HepG2 (cell line): ENCODE results near the gene VPREB3. TPM values are rescaled to one million over a fixed set of nuclear protein-coding genes. Genes with fewer than 3 reads are reported as not detected.
A peak's percentile ranks its signal among the peaks of the same experiment; 100 is the strongest.

Experiments used
- AGO2 ChIP-seq: fragments of 200-400 bp; formaldehyde crosslinking; optimal IDR thresholded peaks from 2 replicates; pipeline ENCODE3; 2017; ENCODE audit warnings: mild to moderate bottlenecking, low read depth, low read length, moderate library complexity
- EHMT2 ChIP-seq: fragments of 200-600 bp; sonication (generic); IDR thresholded peaks from 2 replicates; pipeline ENCODE4 v1.7.0; 2017; ENCODE audit warnings: antibody characterized with exemption, low read depth, low read length, borderline replicate concordance
- GATA4 ChIP-seq: sonication (generic); IDR thresholded peaks from 2 replicates; pipeline ENCODE4 v1.6.1; 2016; ENCODE audit warnings: antibody characterized with exemption, low read depth, borderline replicate concordance
- HOXD1 ChIP-seq: sonication (generic); formaldehyde crosslinking; IDR thresholded peaks from 2 replicates; pipeline ENCODE4 v1.5.0; 2020; ENCODE audit warnings: missing genetic modification reagents
- MXD4 ChIP-seq: IDR thresholded peaks from 2 replicates; pipeline ENCODE4 v1.6.1; 2016; ENCODE audit warnings: mild to moderate bottlenecking, missing biosample characterization, missing genetic modification reagents
- NFKBIZ ChIP-seq: IDR thresholded peaks from 2 replicates; pipeline ENCODE4 v1.6.1; 2018; ENCODE audit warnings: missing genetic modification reagents, missing compliant biosample characterization
- ZNF432 ChIP-seq: sonication (generic); formaldehyde crosslinking; IDR thresholded peaks from 2 replicates; pipeline ENCODE4 v1.5.0; 2020; ENCODE audit warnings: missing genetic modification reagents, mild to moderate bottlenecking, borderline replicate concordance
- ZNF552 ChIP-seq: sonication (generic); formaldehyde crosslinking; IDR thresholded peaks from 2 replicates; pipeline ENCODE4 v1.9.0; 2022; ENCODE audit warnings: missing genetic modification reagents, mild to moderate bottlenecking, borderline replicate concordance
- ZNF616 ChIP-seq: sonication (generic); formaldehyde crosslinking; IDR thresholded peaks from 2 replicates; pipeline ENCODE4 v1.5.0; 2020; ENCODE audit warnings: low read depth, mild to moderate bottlenecking, missing genetic modification reagents
- ZNF878 ChIP-seq: sonication (generic); formaldehyde crosslinking; IDR thresholded peaks from 2 replicates; pipeline ENCODE4 v1.8.1; 2023; ENCODE audit warnings: mild to moderate bottlenecking, missing genetic modification reagents, moderate library complexity
- ZSCAN22 ChIP-seq: sonication (generic); formaldehyde crosslinking; IDR thresholded peaks from 2 replicates; pipeline ENCODE4 v1.4.0; 2020; ENCODE audit warnings: mild to moderate bottlenecking, missing genetic modification reagents
- polyA plus RNA-seq, 8 experiments: library from polyadenylated mRNA; depleted of rRNA in 3 of 8; stranded (reverse) in 7 of 8; unstranded in 1 of 8; fragments of >200 nt; fragmentation: Illumina TruSeq in 4 of 8; extraction: Trizol in 4 of 8; gene quantifications; 2 replicates each; pipeline versions ENCODE4 v1.2.1 to v1.2.3, GENCODE V29; 2011 to 2016; ENCODE audit warnings: low read depth in 4 of 8, missing spikeins in 1 of 8, mixed read lengths in 1 of 8; ENCODE audit not compliant: insufficient read depth in 1 of 8
- total RNA-seq, 5 experiments: library from RNA; depleted of rRNA; stranded (reverse); fragments of >200 nt; fragmentation: Illumina TruSeq; extraction: Trizol; gene quantifications; 2 replicates each; pipeline ENCODE4 v1.2.3, GENCODE V29; 2016; ENCODE audit warnings: low read depth in 1 of 5
- TF ChIP-seq, protein P1 (sequence below): sonication (generic); formaldehyde crosslinking; IDR thresholded peaks from 2 replicates; pipeline ENCODE4 v1.4.0; 2020; ENCODE audit warnings: missing genetic modification reagents
- TF ChIP-seq, protein P2 (sequence below): sonication (generic); formaldehyde crosslinking; IDR thresholded peaks from 2 replicates; pipeline ENCODE4 v1.4.0; 2020; ENCODE audit warnings: missing genetic modification reagents
- TF ChIP-seq, protein P3 (sequence below): sonication (generic); formaldehyde crosslinking; IDR thresholded peaks from 2 replicates; pipeline ENCODE4 v1.4.0; 2020; ENCODE audit warnings: missing genetic modification reagents, mild to moderate bottlenecking, borderline replicate concordance
- TF ChIP-seq, protein P4 (sequence below), 2 experiments: fragments of 450-650 bp in 1 of 2; sonication (generic) in 1 of 2; formaldehyde crosslinking; IDR thresholded peaks; 2 replicates each; pipeline versions ENCODE4 v1.5.0 to v1.8.0; 2020 to 2022; ENCODE audit warnings: mild to moderate bottlenecking in 1 of 2, missing genetic modification reagents in 1 of 2

VPREB3 gene
- total and polyA plus RNA-seq, 2 of the 13 experiments (the other 11 are each of a cell fraction or from before 2014, with no cell fraction given) = 0.22 TPM; not detected in 1

DNA sequence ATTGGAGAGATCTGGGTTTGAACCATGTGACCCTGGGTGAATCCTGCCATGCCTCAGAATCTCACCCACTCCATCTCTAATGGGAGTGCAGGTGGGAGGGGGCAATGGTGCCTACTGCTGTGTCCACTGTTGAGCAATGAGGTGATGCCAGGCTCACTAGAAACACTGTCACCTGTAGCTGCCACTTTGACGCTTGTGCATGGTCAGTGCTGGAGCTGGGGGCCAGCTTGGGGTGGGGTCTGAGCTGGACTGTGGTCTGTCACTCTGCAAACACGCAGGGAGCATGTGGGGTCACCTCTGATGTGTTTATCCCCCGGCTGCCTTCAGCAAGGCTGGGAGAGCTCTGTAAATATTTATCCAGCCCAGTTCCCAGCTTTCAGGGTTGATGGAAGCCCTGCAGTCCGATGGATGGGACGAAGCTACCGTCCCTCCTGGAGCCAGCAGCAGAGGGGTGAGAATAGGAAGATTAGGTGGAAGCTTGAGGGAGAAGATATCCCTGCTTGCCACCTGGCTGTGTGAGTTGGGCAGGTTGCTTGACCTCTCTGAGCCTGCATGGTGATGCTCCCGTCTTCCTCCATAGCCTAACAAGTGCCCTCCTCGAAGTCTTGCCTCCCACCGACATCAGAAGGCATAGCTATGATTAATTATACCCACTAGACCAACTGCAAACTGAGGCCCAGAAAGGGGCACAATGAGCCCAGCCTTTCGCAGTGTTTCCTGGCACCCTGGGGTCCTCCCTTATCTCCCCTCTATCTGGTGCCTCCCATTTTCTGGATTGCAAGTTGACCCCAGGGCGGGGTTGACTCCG is 20.1 kb upstream of the VPREB3 start (continued):
- TF ChIP-seq, protein P1, sequence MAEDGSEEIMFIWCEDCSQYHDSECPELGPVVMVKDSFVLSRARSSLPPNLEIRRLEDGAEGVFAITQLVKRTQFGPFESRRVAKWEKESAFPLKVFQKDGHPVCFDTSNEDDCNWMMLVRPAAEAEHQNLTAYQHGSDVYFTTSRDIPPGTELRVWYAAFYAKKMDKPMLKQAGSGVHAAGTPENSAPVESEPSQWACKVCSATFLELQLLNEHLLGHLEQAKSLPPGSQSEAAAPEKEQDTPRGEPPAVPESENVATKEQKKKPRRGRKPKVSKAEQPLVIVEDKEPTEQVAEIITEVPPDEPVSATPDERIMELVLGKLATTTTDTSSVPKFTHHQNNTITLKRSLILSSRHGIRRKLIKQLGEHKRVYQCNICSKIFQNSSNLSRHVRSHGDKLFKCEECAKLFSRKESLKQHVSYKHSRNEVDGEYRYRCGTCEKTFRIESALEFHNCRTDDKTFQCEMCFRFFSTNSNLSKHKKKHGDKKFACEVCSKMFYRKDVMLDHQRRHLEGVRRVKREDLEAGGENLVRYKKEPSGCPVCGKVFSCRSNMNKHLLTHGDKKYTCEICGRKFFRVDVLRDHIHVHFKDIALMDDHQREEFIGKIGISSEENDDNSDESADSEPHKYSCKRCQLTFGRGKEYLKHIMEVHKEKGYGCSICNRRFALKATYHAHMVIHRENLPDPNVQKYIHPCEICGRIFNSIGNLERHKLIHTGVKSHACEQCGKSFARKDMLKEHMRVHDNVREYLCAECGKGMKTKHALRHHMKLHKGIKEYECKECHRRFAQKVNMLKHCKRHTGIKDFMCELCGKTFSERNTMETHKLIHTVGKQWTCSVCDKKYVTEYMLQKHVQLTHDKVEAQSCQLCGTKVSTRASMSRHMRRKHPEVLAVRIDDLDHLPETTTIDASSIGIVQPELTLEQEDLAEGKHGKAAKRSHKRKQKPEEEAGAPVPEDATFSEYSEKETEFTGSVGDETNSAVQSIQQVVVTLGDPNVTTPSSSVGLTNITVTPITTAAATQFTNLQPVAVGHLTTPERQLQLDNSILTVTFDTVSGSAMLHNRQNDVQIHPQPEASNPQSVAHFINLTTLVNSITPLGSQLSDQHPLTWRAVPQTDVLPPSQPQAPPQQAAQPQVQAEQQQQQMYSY (CRISPR knock-in tag) = no peak
- TF ChIP-seq ZNF616 (no peak), GATA4 (no peak; the same call in 1 of the 2 replicates), MXD4 (CRISPR knock-in tag) (no peak), NFKBIZ (CRISPR knock-in tag) (0 out of 2 replicates have a peak, but pooled peaks have one; percentile 58), ZNF878 (CRISPR knock-in tag) (peak; percentile 53; the same call in 1 of the 2 replicates), ZNF432 (CRISPR knock-in tag) (no peak), EHMT2 (no peak), ZSCAN22 (CRISPR knock-in tag) (no peak), ZNF552 (CRISPR knock-in tag) (no peak), HOXD1 (CRISPR knock-in tag) (0 out of 2 replicates have a peak, but pooled peaks have one; percentile 55), AGO2 (no peak)
- TF ChIP-seq, protein P2, sequence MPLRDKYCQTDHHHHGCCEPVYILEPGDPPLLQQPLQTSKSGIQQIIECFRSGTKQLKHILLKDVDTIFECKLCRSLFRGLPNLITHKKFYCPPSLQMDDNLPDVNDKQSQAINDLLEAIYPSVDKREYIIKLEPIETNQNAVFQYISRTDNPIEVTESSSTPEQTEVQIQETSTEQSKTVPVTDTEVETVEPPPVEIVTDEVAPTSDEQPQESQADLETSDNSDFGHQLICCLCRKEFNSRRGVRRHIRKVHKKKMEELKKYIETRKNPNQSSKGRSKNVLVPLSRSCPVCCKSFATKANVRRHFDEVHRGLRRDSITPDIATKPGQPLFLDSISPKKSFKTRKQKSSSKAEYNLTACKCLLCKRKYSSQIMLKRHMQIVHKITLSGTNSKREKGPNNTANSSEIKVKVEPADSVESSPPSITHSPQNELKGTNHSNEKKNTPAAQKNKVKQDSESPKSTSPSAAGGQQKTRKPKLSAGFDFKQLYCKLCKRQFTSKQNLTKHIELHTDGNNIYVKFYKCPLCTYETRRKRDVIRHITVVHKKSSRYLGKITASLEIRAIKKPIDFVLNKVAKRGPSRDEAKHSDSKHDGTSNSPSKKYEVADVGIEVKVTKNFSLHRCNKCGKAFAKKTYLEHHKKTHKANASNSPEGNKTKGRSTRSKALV (CRISPR knock-in tag) = peak; percentile 79
- TF ChIP-seq, protein P3, sequence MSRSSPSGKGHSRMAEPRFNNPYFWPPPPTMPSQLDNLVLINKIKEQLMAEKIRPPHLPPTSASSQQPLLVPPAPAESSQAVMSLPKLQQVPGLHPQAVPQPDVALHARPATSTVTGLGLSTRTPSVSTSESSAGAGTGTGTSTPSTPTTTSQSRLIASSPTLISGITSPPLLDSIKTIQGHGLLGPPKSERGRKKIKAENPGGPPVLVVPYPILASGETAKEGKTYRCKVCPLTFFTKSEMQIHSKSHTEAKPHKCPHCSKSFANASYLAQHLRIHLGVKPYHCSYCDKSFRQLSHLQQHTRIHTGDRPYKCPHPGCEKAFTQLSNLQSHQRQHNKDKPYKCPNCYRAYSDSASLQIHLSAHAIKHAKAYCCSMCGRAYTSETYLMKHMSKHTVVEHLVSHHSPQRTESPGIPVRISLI (CRISPR knock-in tag) = peak; percentile 59; the same call in 1 of the 2 replicates
- TF ChIP-seq, protein P4, sequence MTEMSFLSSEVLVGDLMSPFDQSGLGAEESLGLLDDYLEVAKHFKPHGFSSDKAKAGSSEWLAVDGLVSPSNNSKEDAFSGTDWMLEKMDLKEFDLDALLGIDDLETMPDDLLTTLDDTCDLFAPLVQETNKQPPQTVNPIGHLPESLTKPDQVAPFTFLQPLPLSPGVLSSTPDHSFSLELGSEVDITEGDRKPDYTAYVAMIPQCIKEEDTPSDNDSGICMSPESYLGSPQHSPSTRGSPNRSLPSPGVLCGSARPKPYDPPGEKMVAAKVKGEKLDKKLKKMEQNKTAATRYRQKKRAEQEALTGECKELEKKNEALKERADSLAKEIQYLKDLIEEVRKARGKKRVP (CRISPR knock-in tag; IDR thresholded peaks at IDR 0.05) = peak in 1 of 2 experiments; percentile 76; a peak in 2 of 4 replicates
